Ammon's horn (tissue), 1 donor: ENCODE data around the gene ANKRD34A.

Experiments used
- DNase-seq: peaks from one replicate; pipeline ENCODE4 v3.0.0-alpha.2; 2016; ENCODE audit warnings: low spot score

Gene ANKRD34A

GRCh38 chr1:145964328-145965118 lies at the start of gene ANKRD34A, which contains the start of gene POLR3GL:
Gene ANKRD34A, minus strand, starts transcription at chr1:145964575. Its CDS starts 2,816 bp downstream, at chr1:145961759.
Gene POLR3GL, plus strand, starts transcription at chr1:145964690. Its CDS starts 10,176 bp downstream, at chr1:145974866.
- DNase-seq, result peak; percentile 98

GRCh38 chr1:146013559-146013922 lies 49.2 kb upstream of the ANKRD34A start:
- no peak for DNase-seq

- DNase-seq, result peak; percentile 80
Observed at GRCh38 chr1:146012703-146013558, 48.6 kb upstream of the ANKRD34A start.

DNA sequence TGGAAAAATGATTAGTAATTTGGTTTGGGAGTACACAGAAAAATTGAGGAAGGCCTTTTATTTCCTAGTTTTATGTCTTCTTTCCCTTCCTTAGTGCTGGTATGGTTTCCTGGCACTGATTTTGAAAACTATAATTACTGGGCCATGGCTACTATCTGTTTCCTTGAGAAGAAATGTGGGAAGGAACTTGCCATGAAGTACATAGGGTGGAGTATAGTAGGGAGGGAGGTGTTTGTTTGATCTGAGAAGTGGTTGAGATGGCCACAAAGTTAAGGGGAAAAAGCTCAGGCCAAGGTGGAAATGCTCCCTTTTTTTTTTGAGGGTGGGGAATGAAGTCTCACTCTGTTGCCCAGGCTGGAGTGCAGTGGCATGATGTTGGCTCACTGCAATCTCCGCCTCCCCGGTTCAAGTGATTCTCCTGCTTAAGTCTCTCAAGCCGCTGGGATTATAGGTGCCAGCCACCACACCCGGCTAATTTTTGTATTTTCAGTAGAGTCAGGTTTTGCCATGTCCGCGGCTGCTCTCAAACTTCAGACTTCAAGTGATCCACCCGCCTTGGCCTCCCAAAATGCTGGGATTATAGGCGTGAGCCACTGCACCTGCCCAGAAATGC lies 45.9 kb upstream of the ANKRD34A start:
- DNase-seq, result no peak

GRCh38 chr1:146007489-146008133 lies 43.2 kb upstream of the ANKRD34A start:
- DNase-seq, result no peak

GRCh38 chr1:146001709-146002108 lies 37.3 kb upstream of the ANKRD34A start:
- no peak for DNase-seq

- DNase-seq, result no peak
Observed at GRCh38 chr1:145999321-146000024, 35.1 kb upstream of the ANKRD34A start.

DNA sequence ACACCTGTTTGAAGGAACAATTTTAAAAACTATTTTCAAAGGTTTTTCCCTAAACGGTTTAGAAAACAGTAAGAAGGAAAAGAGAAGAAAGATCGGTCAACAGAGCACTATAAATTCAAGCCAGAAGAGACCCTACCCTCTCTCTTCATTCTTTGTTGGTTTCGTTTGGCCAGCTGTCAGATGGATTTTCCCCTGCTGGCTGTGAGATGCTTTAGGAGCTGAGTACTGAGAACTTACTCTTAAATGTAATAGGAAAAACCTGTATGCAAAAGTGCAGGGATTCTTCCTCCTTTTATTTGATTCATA lies 33.3 kb upstream of the ANKRD34A start:
- no peak for DNase-seq

DNA sequence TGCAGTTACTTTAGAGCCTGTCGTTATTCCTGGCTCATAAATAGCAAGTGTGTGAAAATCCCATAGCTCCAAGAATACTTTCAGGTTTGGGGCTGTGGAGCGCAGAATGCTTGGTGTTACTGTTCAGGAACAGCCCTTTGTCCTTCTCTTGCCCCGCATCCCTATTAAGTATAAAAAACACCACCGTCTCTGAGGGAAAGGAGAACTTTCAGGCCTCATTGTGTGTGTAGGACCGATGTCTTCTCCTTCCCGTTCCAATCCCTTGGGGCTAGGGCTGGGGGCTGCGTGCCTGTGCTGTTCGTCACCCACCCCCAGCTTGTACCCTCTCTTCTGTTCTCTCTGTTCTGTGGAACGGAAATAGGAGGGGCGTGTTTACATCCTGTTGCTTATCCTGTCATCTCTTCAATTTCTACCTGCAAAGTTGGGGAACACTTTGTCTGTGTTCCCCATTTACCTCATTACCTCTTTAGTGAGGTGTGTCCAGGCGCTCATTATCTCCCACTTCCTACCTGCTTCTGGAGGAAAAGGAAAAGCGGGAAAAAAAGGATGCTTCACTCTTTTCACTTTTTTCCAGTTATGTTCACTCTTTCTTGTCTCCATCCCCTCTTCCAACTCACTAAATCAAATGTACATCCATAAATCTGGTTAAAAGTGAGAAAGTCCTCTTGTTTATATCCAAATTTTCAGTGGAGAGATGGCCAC lies 32.8 kb upstream of the ANKRD34A start:
- DNase-seq, result no peak

DNA sequence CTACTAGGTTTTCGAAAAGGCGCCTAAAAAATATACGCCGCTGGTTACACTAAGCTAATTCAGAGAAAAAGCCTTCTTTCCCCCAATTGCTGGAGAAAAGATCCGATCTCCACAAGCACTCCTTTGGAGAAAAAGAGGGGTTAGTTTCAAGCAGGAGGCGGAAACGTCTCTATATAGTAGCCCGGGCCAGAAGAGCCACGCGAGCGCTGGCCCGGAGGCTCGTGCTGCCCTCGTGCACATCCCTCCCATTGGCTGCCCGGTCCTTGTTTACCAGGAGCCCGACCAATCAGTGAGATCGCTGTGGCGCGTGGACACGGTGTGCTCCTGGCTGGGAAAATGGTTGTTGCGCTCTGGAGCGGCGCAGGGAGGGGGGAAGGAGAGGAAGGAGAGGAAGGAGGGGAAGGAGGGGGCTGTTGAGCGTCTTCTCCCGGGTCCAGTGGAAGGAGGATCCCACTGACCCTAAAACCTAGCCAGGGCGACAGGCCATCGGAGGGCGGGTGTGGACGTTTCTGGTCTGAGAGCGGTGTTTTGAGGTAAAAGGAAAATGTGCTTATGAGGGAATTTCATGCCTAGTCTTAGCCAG lies 32.1 kb upstream of the ANKRD34A start, which contains the start of gene TXNIP:
TSS of gene TXNIP (minus strand) at position 147 of the 583 bp plus-strand sequence. CDS start 313 bp downstream, outside the sequence.
- peak; percentile 100 for DNase-seq

GRCh38 chr1:145995964-145996432 lies 31.6 kb upstream of the ANKRD34A start:
- DNase-seq, result no peak

DNA sequence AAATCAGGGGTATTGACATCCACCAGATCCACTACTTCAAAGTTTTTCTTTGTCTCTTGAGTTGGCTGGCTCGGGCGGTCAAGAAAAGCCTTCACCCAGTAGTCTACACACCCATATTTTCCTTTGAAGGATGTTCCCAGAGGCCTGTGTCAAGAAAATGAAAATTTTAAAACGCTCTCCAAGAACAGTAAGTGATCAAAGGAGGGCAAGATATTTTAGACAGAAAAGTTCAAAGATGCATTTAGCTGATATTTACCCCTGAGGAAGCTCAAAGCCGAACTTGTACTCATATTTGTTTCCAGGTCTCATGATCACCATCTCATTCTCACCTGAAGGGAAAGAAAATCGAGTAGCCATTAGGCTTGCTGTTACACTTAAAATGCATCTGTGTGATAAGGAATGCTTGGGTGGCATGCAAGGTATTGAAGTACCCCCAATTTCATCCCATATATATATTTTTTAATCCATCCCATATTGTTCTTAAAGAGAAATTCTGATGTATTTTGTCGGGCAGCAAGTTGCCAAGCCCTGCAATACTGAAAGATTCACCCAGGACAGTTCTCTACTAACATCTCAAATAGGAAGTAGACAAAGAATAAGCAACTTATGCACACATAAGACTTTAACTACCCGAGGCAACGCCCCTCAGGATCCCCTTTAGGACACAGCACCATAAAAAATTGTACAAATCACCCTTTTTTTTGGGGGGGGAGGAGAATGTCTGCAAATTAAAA lies 30.9 kb upstream of the ANKRD34A start:
- DNase-seq, result no peak

DNA sequence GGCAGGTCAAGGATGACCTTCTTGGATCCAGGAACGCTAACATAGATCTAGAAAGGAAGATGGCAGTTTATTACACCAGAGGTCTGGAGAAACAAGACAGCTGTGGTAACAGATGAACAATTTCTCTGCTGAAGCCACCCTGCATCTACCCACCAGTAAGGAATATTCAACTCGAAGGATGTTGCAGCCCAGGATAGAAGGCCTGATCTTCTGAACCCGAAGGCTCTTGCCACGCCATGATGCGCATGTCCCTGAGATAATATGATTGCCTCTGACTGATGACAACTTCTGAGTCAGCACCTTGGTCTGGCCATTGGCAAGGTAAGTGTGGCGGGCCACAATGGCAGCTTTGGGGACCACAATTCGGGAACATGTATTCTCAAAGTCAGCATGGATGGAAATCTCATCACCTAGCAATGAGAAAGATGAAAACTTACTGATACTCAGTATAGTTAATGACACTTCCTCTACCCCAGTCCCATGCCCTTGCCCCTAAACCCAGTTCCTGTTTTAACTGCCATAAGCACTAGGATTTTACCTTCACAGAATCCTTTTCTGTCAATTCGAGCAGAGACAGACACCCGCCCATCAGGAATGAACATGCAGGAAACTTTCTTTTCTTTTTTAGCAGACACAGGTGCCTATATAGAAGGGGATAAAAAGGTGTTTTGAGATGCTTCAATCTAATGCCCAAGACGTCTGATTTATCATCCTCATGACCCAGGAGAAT lies 30.2 kb upstream of the ANKRD34A start:
- DNase-seq, result no peak

- no peak for DNase-seq
Observed at GRCh38 chr1:145993618-145994390, 29.4 kb upstream of the ANKRD34A start.

GRCh38 chr1:145992958-145993617 lies 28.7 kb upstream of the ANKRD34A start:
- no peak for DNase-seq

- no peak for DNase-seq
Observed at GRCh38 chr1:145992502-145992936, 28.1 kb upstream of the ANKRD34A start.

DNA sequence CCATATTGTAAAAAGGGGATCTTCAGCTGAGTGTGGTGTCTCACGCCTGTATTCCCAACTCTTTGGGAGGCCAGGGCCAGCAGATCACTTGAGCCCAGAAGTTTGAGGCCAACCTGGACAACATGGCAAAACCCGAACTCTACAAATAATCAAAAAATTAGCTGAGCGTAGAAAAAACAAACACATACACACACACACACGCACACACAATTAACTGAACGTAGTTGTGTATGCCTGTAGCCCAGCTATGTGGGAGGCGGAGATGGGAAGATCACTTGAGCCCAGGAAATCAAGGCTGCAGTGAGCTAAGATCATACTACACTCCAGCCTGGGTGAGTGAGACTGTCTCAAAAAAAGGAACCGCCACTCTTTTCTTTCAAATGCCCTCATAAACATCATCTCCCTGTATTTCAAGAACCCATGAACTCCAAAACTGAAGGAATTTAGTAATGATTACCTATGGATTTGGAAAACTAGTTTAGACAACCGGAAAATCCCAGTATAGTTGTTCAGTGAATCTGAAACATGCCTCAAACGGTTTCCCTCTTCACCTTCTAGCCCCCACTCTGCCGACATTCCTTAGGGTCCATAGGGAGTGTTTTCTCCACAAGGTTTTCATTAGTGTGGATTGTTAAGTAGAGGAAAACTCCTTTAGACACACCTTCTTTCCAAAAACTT lies 27.5 kb upstream of the ANKRD34A start:
- DNase-seq, result no peak
